Measurements from ENCODE around the gene MSI2. TPM values are rescaled to one million over a fixed set of nuclear protein-coding genes. Genes with fewer than 3 reads are reported as not detected.

MSI2 gene
- total RNA-seq, 2 donors from 2014 or later = 88.3 to 114 TPM

GRCh38 chr17:57302690-57303465, 46.6 kb downstream of the MSI2 start:
- Histone ChIP-seq H3K27ac (ENCODE audit: low read depth, low read length) (no peak overlapping the region), H3K36me3 (ENCODE audit: control insufficient read depth, insufficient read depth, low read length) (peaks cover 31% of the 10 kb centered on the region), H3K9ac (ENCODE audit: extremely low read depth, low read length, poor library complexity, severe bottlenecking) (no peak overlapping the region), H3K27me3 (ENCODE audit: control insufficient read depth, insufficient read depth, low read length, poor library complexity, severe bottlenecking) (no peaks in the 10 kb centered on the region), H3K9me3 (ENCODE audit: control insufficient read depth, low read length) (peaks cover 29% of the 10 kb centered on the region), H3K4me1 (ENCODE audit: control insufficient read depth, insufficient read depth, low read length) (no peaks in the 10 kb centered on the region), H3K4me3 (ENCODE audit: low read length) (no peak overlapping the region)
- no peak for TF ChIP-seq CTCF (conservative IDR thresholded peaks at IDR 0.05)
- H3K36me3 Mint-ChIP-seq (ENCODE audit: low read depth) = peaks cover 50% of the 10 kb centered on the region
- DNase-seq = no peak
- no peaks in the 10 kb centered on the region for H3K27me3 Mint-ChIP-seq (ENCODE audit: insufficient read depth)
- peaks cover 24% of the 10 kb centered on the region for H3K9me3 Mint-ChIP-seq
- peaks cover 13% of the 10 kb centered on the region for H3K4me1 Mint-ChIP-seq
- no peak overlapping the region for H3K4me3 Mint-ChIP-seq
- H3K27ac Mint-ChIP-seq = peak overlapping the region; percentile 36
- WGBS, 2 experiments (ENCODE audit: insufficient coverage in 1 of 2, insufficient read length in 1 of 2) = 93 to 100% methylated on average over 6 to 10 of the region's 10 CpGs

- 93 to 95% methylated on average over 9 to 13 of the region's 13 CpGs for WGBS, 2 experiments (ENCODE audit: insufficient coverage in 1 of 2, insufficient read length in 1 of 2)
- H3K27ac ChIP-seq (ENCODE audit: low read depth, low read length) = no peak overlapping the region
- H3K36me3 Mint-ChIP-seq (ENCODE audit: low read depth) = peaks cover 34% of the 10 kb centered on the region
Measured at GRCh38 chr17:57305144-57305728, 48.9 kb downstream of the MSI2 start.

GRCh38 chr17:57305908-57306504, 49.7 kb downstream of the MSI2 start:
- Histone ChIP-seq H3K9me3 (ENCODE audit: control insufficient read depth, low read length) (peaks cover under 1% of the 10 kb centered on the region), H3K27ac (ENCODE audit: low read depth, low read length) (no peak overlapping the region), H3K4me1 (ENCODE audit: control insufficient read depth, insufficient read depth, low read length) (no peaks in the 10 kb centered on the region), H3K27me3 (ENCODE audit: control insufficient read depth, insufficient read depth, low read length, poor library complexity, severe bottlenecking) (no peaks in the 10 kb centered on the region), H3K36me3 (ENCODE audit: control insufficient read depth, insufficient read depth, low read length) (peaks cover 2% of the 10 kb centered on the region), H3K4me3 (ENCODE audit: low read length) (no peak overlapping the region), H3K9ac (ENCODE audit: extremely low read depth, low read length, poor library complexity, severe bottlenecking) (no peak overlapping the region)
- Mint-ChIP-seq H3K36me3 (ENCODE audit: low read depth) (peaks cover 32% of the 10 kb centered on the region), H3K4me1 (peaks cover 16% of the 10 kb centered on the region), H3K27me3 (ENCODE audit: insufficient read depth) (no peaks in the 10 kb centered on the region), H3K9me3 (no peaks in the 10 kb centered on the region), H3K4me3 (no peak overlapping the region), H3K27ac (no peak overlapping the region)
- TF ChIP-seq CTCF (conservative IDR thresholded peaks at IDR 0.05) = no peak
- no peak for DNase-seq
- WGBS, 2 experiments (ENCODE audit: insufficient coverage in 1 of 2, insufficient read length in 1 of 2) = 86% methylated on average over 5 of the region's 5 CpGs; no CpG with 5 or more reads in 1 of the 2 experiments

More at GRCh38 chr17:57305144-57305728, 48.9 kb downstream of the MSI2 start:
- Histone ChIP-seq H3K9ac (ENCODE audit: extremely low read depth, low read length, poor library complexity, severe bottlenecking) (no peak overlapping the region), H3K4me3 (ENCODE audit: low read length) (no peak overlapping the region), H3K9me3 (ENCODE audit: control insufficient read depth, low read length) (peaks cover 8% of the 10 kb centered on the region), H3K36me3 (ENCODE audit: control insufficient read depth, insufficient read depth, low read length) (peaks cover 10% of the 10 kb centered on the region), H3K4me1 (ENCODE audit: control insufficient read depth, insufficient read depth, low read length) (no peaks in the 10 kb centered on the region), H3K27me3 (ENCODE audit: control insufficient read depth, insufficient read depth, low read length, poor library complexity, severe bottlenecking) (no peaks in the 10 kb centered on the region)
- no peak for DNase-seq
- H3K4me3 Mint-ChIP-seq = no peak overlapping the region
- TF ChIP-seq CTCF (conservative IDR thresholded peaks at IDR 0.05) = no peak
- H3K27me3 Mint-ChIP-seq (ENCODE audit: insufficient read depth) = no peaks in the 10 kb centered on the region
- H3K9me3 Mint-ChIP-seq = peaks cover 6% of the 10 kb centered on the region
- H3K4me1 Mint-ChIP-seq = peaks cover 13% of the 10 kb centered on the region
- H3K27ac Mint-ChIP-seq = no peak overlapping the region

All from endodermal cell (in vitro differentiated cells).